Measurements from ENCODE around the gene USP5. TPM values are rescaled to one million over a fixed set of nuclear protein-coding genes. Genes with fewer than 3 reads are reported as not detected.

USP5 gene
- polyA plus RNA-seq, 1 donor (not counting 4 experiments of a cell fraction or from before 2014, with no cell fraction given): 58.3 TPM

GRCh38 chr12:6854036-6854435 is 2.1 kb downstream of the USP5 start:
- H3K36me3 ChIP-seq (ENCODE audit: control insufficient read depth in 2 of 2, extremely low read depth in 1 of 2, insufficient read depth in 2 of 2, low read length in 2 of 2): peaks cover 34 to 42% of the 10 kb centered on the region in 2 experiments
- H3K4me3 ChIP-seq (ENCODE audit: control insufficient read depth in 2 of 3, extremely low read depth in 1 of 3, insufficient read depth in 2 of 3, low read depth in 1 of 3, low read length in 3 of 3): peak overlapping the region in 1 of 3 experiments; percentile 95
- no peaks in the 10 kb centered on the region for H3K9me1 ChIP-seq (ENCODE audit: control insufficient read depth, extremely low read depth, insufficient read depth, low read length)
- H3K9ac ChIP-seq (ENCODE audit: control insufficient read depth, extremely low read depth, insufficient read depth, low read length): no peak overlapping the region
- H3K4me2 ChIP-seq (ENCODE audit: control insufficient read depth, extremely low read depth, insufficient read depth, low read depth, low read length): peak overlapping the region; percentile 88
- no peak overlapping the region for H3K27ac ChIP-seq (ENCODE audit: control insufficient read depth, insufficient read depth, low read length)
- no peaks in the 10 kb centered on the region for H4K20me1 ChIP-seq (ENCODE audit: control insufficient read depth, extremely low read depth, insufficient read depth, low read length)
- no peak for TF ChIP-seq EZH2 (IDR thresholded peaks at IDR 0.05; ENCODE audit: low read length)
- FAIRE-seq (no peak), DNase-seq (ENCODE audit: low read depth, low spot score) (no peak)
- dilution Hi-C loops (cut with MboI; ENCODE audit: extremely low pct_ligation_motif_present, low sequenced_read_pairs): no loop called here
- peaks cover 41% of the 10 kb centered on the region for H3K79me2 ChIP-seq (ENCODE audit: control insufficient read depth, insufficient read depth, low read length)
- no peaks in the 10 kb centered on the region for H3K27me3 ChIP-seq (ENCODE audit: control insufficient read depth, extremely low read depth, insufficient read depth, low read length)
- H3K4me1 ChIP-seq (ENCODE audit: control insufficient read depth, extremely low read depth, insufficient read depth, low read length): peaks cover 21% of the 10 kb centered on the region
- no peaks in the 10 kb centered on the region for H3K9me3 ChIP-seq (ENCODE audit: control insufficient read depth, low read depth, low read length)
- no peak overlapping the region for H2AFZ ChIP-seq (ENCODE audit: control insufficient read depth, low read length)

GRCh38 chr12:6855322-6855721 is 3.4 kb downstream of the USP5 start:
- Histone ChIP-seq H3K27me3 (ENCODE audit: control insufficient read depth, extremely low read depth, insufficient read depth, low read length) (no peaks in the 10 kb centered on the region), H2AFZ (ENCODE audit: control insufficient read depth, low read length) (no peak overlapping the region), H3K9me3 (ENCODE audit: control insufficient read depth, low read depth, low read length) (no peaks in the 10 kb centered on the region), H3K9ac (ENCODE audit: control insufficient read depth, extremely low read depth, insufficient read depth, low read length) (no peak overlapping the region), H3K9me1 (ENCODE audit: control insufficient read depth, extremely low read depth, insufficient read depth, low read length) (no peaks in the 10 kb centered on the region), H3K4me1 (ENCODE audit: control insufficient read depth, extremely low read depth, insufficient read depth, low read length) (peaks cover 17% of the 10 kb centered on the region), H3K36me3 (ENCODE audit: control insufficient read depth in 2 of 2, extremely low read depth in 1 of 2, insufficient read depth in 2 of 2, low read length in 2 of 2) (peaks cover 39 to 43% of the 10 kb centered on the region in 2 experiments), H3K27ac (ENCODE audit: control insufficient read depth, insufficient read depth, low read length) (no peak overlapping the region), H3K79me2 (ENCODE audit: control insufficient read depth, insufficient read depth, low read length) (peaks cover 34% of the 10 kb centered on the region), H4K20me1 (ENCODE audit: control insufficient read depth, extremely low read depth, insufficient read depth, low read length) (no peaks in the 10 kb centered on the region), H3K4me3 (ENCODE audit: control insufficient read depth in 2 of 3, extremely low read depth in 1 of 3, insufficient read depth in 2 of 3, low read depth in 1 of 3, low read length in 3 of 3) (no peak overlapping the region), H3K4me2 (ENCODE audit: control insufficient read depth, extremely low read depth, insufficient read depth, low read depth, low read length) (no peak overlapping the region)
- no peak for TF ChIP-seq EZH2 (IDR thresholded peaks at IDR 0.05; ENCODE audit: low read length)
- TF ChIP-seq CTCF (optimal IDR thresholded peaks at IDR 0.05 in 1 of 3, IDR thresholded peaks at IDR 0.05 in 1 of 3, conservative IDR thresholded peaks at IDR 0.05 in 1 of 3; ENCODE audit: extremely low read depth in 1 of 3, insufficient read depth in 2 of 3, low read length in 3 of 3): no peak
- dilution Hi-C loops (cut with MboI; ENCODE audit: extremely low pct_ligation_motif_present, low sequenced_read_pairs): no loop called here
- FAIRE-seq (no peak), DNase-seq (ENCODE audit: low read depth, low spot score) (no peak)

- DNase-seq (ENCODE audit: low read depth, low spot score): no peak
Measured at GRCh38 chr12:6858799-6859198, 6.8 kb downstream of the USP5 start.

More at GRCh38 chr12:6858799-6859198, 6.8 kb downstream of the USP5 start:
- FAIRE-seq: no peak
- Histone ChIP-seq H3K4me1 (ENCODE audit: control insufficient read depth, extremely low read depth, insufficient read depth, low read length) (peaks cover 2% of the 10 kb centered on the region), H3K9ac (ENCODE audit: control insufficient read depth, extremely low read depth, insufficient read depth, low read length) (no peak overlapping the region), H3K4me2 (ENCODE audit: control insufficient read depth, extremely low read depth, insufficient read depth, low read depth, low read length) (no peak overlapping the region), H3K9me1 (ENCODE audit: control insufficient read depth, extremely low read depth, insufficient read depth, low read length) (no peaks in the 10 kb centered on the region), H3K27ac (ENCODE audit: control insufficient read depth, insufficient read depth, low read length) (no peak overlapping the region), H3K79me2 (ENCODE audit: control insufficient read depth, insufficient read depth, low read length) (peaks cover 20% of the 10 kb centered on the region), H2AFZ (ENCODE audit: control insufficient read depth, low read length) (no peak overlapping the region), H4K20me1 (ENCODE audit: control insufficient read depth, extremely low read depth, insufficient read depth, low read length) (no peaks in the 10 kb centered on the region), H3K9me3 (ENCODE audit: control insufficient read depth, low read depth, low read length) (no peaks in the 10 kb centered on the region), H3K27me3 (ENCODE audit: control insufficient read depth, extremely low read depth, insufficient read depth, low read length) (no peaks in the 10 kb centered on the region), H3K36me3 (ENCODE audit: control insufficient read depth in 2 of 2, extremely low read depth in 1 of 2, insufficient read depth in 2 of 2, low read length in 2 of 2) (peaks cover 61 to 69% of the 10 kb centered on the region in 2 experiments), H3K4me3 (ENCODE audit: control insufficient read depth in 2 of 3, extremely low read depth in 1 of 3, insufficient read depth in 2 of 3, low read depth in 1 of 3, low read length in 3 of 3) (no peak overlapping the region)
- no peak for TF ChIP-seq CTCF (optimal IDR thresholded peaks at IDR 0.05 in 1 of 3, IDR thresholded peaks at IDR 0.05 in 1 of 3, conservative IDR thresholded peaks at IDR 0.05 in 1 of 3; ENCODE audit: extremely low read depth in 1 of 3, insufficient read depth in 2 of 3, low read length in 3 of 3)
- no peak for TF ChIP-seq EZH2 (IDR thresholded peaks at IDR 0.05; ENCODE audit: low read length)
- dilution Hi-C loops (cut with MboI; ENCODE audit: extremely low pct_ligation_motif_present, low sequenced_read_pairs): no loop called here
